ENCODE results near the gene CLEC12A. TPM values are rescaled to one million over a fixed set of nuclear protein-coding genes. Genes with fewer than 3 reads are reported as not detected.

Gene CLEC12A
- total RNA-seq, 1 donor from 2014 or later, result not detected

Other genes with a start within 250 kb of the CLEC12A start
- gene CLECL1, start 238.3 kb upstream of the CLEC12A start, total RNA-seq, result not detected in 2 replicates
- gene CD69, start 210.5 kb upstream of the CLEC12A start, total RNA-seq, result 0.23 and 1.5 TPM in 2 replicates
- not detected in 2 replicates for gene KLRF1, start 143.9 kb upstream of the CLEC12A start, total RNA-seq
- 39.9 and 78.8 TPM in 2 replicates for gene CLEC2B, start 102.1 kb upstream of the CLEC12A start, total RNA-seq
- not detected in 2 replicates for gene KLRF2, start 89.9 kb upstream of the CLEC12A start, total RNA-seq
- gene CLEC2A, start 39.0 kb upstream of the CLEC12A start, total RNA-seq, result not detected in 2 replicates
- not detected in 2 replicates for gene CLEC1B, start 27.7 kb downstream of the CLEC12A start, total RNA-seq
- gene CLEC12B, start 39.2 kb downstream of the CLEC12A start, total RNA-seq, result under 0.01 and 0.19 TPM in 2 replicates
- gene CLEC9A, start 59.3 kb downstream of the CLEC12A start, total RNA-seq, result not detected in 2 replicates
- gene CLEC1A, start 127.6 kb downstream of the CLEC12A start, total RNA-seq, result 16.2 and 26.2 TPM in 2 replicates
- 0.47 and 0.68 TPM in 2 replicates for gene CLEC7A, start 158.8 kb downstream of the CLEC12A start, total RNA-seq
- gene OLR1, start 200.7 kb downstream of the CLEC12A start, total RNA-seq, result not detected in 2 replicates
- not detected in 2 replicates for gene TMEM52B, start 207.6 kb downstream of the CLEC12A start, total RNA-seq
- gene GABARAPL1, start 241.5 kb downstream of the CLEC12A start, total RNA-seq, result 76.9 and 88.2 TPM in 2 replicates

Data from dermis blood vessel endothelial cell (primary cell).